ENCODE results near the gene DVL2. TPM values are rescaled to one million over a fixed set of nuclear protein-coding genes. Genes with fewer than 3 reads are reported as not detected.

DVL2 gene
- total RNA-seq, 3 donors from 2014 or later = 33.4 to 52.0 (median 36.0) TPM

GRCh38 chr17:7225711-7226331 lies 8.5 kb downstream of the DVL2 start:
- TF ChIP-seq, protein P1, sequence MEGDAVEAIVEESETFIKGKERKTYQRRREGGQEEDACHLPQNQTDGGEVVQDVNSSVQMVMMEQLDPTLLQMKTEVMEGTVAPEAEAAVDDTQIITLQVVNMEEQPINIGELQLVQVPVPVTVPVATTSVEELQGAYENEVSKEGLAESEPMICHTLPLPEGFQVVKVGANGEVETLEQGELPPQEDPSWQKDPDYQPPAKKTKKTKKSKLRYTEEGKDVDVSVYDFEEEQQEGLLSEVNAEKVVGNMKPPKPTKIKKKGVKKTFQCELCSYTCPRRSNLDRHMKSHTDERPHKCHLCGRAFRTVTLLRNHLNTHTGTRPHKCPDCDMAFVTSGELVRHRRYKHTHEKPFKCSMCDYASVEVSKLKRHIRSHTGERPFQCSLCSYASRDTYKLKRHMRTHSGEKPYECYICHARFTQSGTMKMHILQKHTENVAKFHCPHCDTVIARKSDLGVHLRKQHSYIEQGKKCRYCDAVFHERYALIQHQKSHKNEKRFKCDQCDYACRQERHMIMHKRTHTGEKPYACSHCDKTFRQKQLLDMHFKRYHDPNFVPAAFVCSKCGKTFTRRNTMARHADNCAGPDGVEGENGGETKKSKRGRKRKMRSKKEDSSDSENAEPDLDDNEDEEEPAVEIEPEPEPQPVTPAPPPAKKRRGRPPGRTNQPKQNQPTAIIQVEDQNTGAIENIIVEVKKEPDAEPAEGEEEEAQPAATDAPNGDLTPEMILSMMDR (IDR thresholded peaks at IDR 0.05) = no peak
- peaks cover 9% of the 10 kb centered on the region for H3K4me1 ChIP-seq (ENCODE audit: low read depth)
- no peak for ATAC-seq
- intact Hi-C loops (cut with DNase I, micrococcal nuclease) = no loop called here
- H3K4me3 ChIP-seq = no peak overlapping the region
- DNase-seq = peak in 1 of 3 donors; percentile 46
- H3K36me3 ChIP-seq (ENCODE audit: low read depth) = peaks cover 18% of the 10 kb centered on the region
- no peaks in the 10 kb centered on the region for H3K9me3 ChIP-seq

GRCh38 chr17:7224661-7225111 lies 9.6 kb downstream of the DVL2 start:
- ATAC-seq (no peak), DNase-seq (peak in 2 of 3 donors; percentile 26 to 28)
- Histone ChIP-seq H3K4me3 (no peak overlapping the region), H3K9me3 (no peaks in the 10 kb centered on the region), H3K4me1 (ENCODE audit: low read depth) (peaks cover 16% of the 10 kb centered on the region), H3K36me3 (ENCODE audit: low read depth) (peaks cover 18% of the 10 kb centered on the region)
- intact Hi-C loops (cut with DNase I, micrococcal nuclease) = no loop called here
- TF ChIP-seq, protein P1 (IDR thresholded peaks at IDR 0.05) = no peak

- H3K4me1 ChIP-seq (ENCODE audit: low read depth) = peaks cover 21% of the 10 kb centered on the region
- TF ChIP-seq, protein P1 (IDR thresholded peaks at IDR 0.05) = no peak
Measured at GRCh38 chr17:7224110-7224509, 10.2 kb downstream of the DVL2 start.

GRCh38 chr17:7223375-7223774 lies 10.9 kb downstream of the DVL2 start:
- DNase-seq = no peak
- no peak for ATAC-seq
- Histone ChIP-seq H3K9me3 (no peaks in the 10 kb centered on the region), H3K36me3 (ENCODE audit: low read depth) (peaks cover 13% of the 10 kb centered on the region), H3K4me3 (no peak overlapping the region), H3K4me1 (ENCODE audit: low read depth) (peaks cover 27% of the 10 kb centered on the region)
- intact Hi-C loops (cut with DNase I, micrococcal nuclease) = no loop called here
- TF ChIP-seq, protein P1 (IDR thresholded peaks at IDR 0.05) = no peak

More at GRCh38 chr17:7224110-7224509, 10.2 kb downstream of the DVL2 start:
- Histone ChIP-seq H3K36me3 (ENCODE audit: low read depth) (peaks cover 18% of the 10 kb centered on the region), H3K9me3 (no peaks in the 10 kb centered on the region), H3K4me3 (no peak overlapping the region)
- DNase-seq = peak in 1 of 3 donors; percentile 28
- intact Hi-C loops (cut with DNase I, micrococcal nuclease) = no loop called here
- ATAC-seq = no peak

- ATAC-seq = no peak
- DNase-seq = peak in 1 of 3 donors; percentile 31
- intact Hi-C loops (cut with DNase I, micrococcal nuclease) = no loop called here
- H3K36me3 ChIP-seq (ENCODE audit: low read depth) = peaks cover 13% of the 10 kb centered on the region
- TF ChIP-seq, protein P1 (IDR thresholded peaks at IDR 0.05) = no peak
- H3K9me3 ChIP-seq = no peaks in the 10 kb centered on the region
- no peak overlapping the region for H3K4me3 ChIP-seq
- H3K4me1 ChIP-seq (ENCODE audit: low read depth) = peaks cover 30% of the 10 kb centered on the region
Measured at GRCh38 chr17:7222972-7223292, 11.4 kb downstream of the DVL2 start.
